ENCODE measurements around the gene COL25A1. TPM values are rescaled to one million over a fixed set of nuclear protein-coding genes. Genes with fewer than 3 reads are reported as not detected.

The COL25A1 gene
- total RNA-seq, 1 experiment from 2014 or later, result not detected

DNA sequence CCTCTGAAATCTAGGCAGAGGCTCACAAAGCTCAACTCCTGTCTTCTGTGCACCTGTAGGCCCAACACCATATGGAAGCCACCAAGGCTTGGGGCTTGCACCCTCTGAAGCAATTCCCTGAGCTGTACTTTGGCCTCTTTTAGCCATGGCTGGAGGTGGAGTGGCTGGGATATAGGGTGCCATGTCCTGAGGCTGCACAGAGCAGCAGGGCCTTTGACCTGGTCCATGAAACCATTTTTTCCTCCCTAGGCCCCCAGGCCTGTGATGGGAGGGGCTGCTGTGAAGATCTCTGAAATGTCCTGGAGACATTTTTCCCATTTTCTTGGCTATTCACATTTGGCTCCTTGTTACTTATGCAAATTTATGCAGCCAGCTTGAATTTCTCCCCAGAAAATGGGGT, 20.9 kb upstream of the COL25A1 start:
- Histone ChIP-seq H3K9me3 (ENCODE audit: control insufficient read depth, insufficient read depth, low read depth, low read length) (no peaks in the 10 kb centered on the region), H3K4me1 (ENCODE audit: control insufficient read depth, insufficient read depth, low read length) (no peaks in the 10 kb centered on the region), H3K27ac (ENCODE audit: low read length) (no peak overlapping the region), H3K36me3 (ENCODE audit: control insufficient read depth, insufficient read depth, low read length) (no peaks in the 10 kb centered on the region), H3K4me3 (ENCODE audit: low read depth in 2 of 2, low read length in 2 of 2) (no peak overlapping the region), H3K27me3 (ENCODE audit: control insufficient read depth, insufficient read depth, low read length) (no peaks in the 10 kb centered on the region)
- ATAC-seq (no peak), DNase-seq (ENCODE audit: low read depth, low spot score) (no peak)
- BruUV-seq (replicated peaks), result no TSS peak
- POLR2A ChIA-PET, result no interaction called here
- CTCF ChIA-PET, result no interaction called here
- TF ChIP-seq TCF7L2 (IDR thresholded peaks at IDR 0.05; ENCODE audit: low read depth, low read length) (no peak), SIN3A (IDR thresholded peaks at IDR 0.05; ENCODE audit: borderline replicate concordance, insufficient read depth, low read depth, low read length) (no peak), POLR2AphosphoS5 (IDR thresholded peaks at IDR 0.05; ENCODE audit: low read depth, low read length) (no peak)
- TF ChIP-seq, protein P1, sequence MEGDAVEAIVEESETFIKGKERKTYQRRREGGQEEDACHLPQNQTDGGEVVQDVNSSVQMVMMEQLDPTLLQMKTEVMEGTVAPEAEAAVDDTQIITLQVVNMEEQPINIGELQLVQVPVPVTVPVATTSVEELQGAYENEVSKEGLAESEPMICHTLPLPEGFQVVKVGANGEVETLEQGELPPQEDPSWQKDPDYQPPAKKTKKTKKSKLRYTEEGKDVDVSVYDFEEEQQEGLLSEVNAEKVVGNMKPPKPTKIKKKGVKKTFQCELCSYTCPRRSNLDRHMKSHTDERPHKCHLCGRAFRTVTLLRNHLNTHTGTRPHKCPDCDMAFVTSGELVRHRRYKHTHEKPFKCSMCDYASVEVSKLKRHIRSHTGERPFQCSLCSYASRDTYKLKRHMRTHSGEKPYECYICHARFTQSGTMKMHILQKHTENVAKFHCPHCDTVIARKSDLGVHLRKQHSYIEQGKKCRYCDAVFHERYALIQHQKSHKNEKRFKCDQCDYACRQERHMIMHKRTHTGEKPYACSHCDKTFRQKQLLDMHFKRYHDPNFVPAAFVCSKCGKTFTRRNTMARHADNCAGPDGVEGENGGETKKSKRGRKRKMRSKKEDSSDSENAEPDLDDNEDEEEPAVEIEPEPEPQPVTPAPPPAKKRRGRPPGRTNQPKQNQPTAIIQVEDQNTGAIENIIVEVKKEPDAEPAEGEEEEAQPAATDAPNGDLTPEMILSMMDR (IDR thresholded peaks at IDR 0.05), result no peak
- TF ChIP-seq, protein P2, sequence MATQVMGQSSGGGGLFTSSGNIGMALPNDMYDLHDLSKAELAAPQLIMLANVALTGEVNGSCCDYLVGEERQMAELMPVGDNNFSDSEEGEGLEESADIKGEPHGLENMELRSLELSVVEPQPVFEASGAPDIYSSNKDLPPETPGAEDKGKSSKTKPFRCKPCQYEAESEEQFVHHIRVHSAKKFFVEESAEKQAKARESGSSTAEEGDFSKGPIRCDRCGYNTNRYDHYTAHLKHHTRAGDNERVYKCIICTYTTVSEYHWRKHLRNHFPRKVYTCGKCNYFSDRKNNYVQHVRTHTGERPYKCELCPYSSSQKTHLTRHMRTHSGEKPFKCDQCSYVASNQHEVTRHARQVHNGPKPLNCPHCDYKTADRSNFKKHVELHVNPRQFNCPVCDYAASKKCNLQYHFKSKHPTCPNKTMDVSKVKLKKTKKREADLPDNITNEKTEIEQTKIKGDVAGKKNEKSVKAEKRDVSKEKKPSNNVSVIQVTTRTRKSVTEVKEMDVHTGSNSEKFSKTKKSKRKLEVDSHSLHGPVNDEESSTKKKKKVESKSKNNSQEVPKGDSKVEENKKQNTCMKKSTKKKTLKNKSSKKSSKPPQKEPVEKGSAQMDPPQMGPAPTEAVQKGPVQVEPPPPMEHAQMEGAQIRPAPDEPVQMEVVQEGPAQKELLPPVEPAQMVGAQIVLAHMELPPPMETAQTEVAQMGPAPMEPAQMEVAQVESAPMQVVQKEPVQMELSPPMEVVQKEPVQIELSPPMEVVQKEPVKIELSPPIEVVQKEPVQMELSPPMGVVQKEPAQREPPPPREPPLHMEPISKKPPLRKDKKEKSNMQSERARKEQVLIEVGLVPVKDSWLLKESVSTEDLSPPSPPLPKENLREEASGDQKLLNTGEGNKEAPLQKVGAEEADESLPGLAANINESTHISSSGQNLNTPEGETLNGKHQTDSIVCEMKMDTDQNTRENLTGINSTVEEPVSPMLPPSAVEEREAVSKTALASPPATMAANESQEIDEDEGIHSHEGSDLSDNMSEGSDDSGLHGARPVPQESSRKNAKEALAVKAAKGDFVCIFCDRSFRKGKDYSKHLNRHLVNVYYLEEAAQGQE (IDR thresholded peaks at IDR 0.05; ENCODE audit: insufficient read depth in 1 of 2, low read depth in 2 of 2, low read length in 1 of 2), result no peak
- intact Hi-C loops (cut with micrococcal nuclease; ENCODE audit: unreplicated experiment), result no loop called here
- in situ Hi-C loops (cut with HindIII; ENCODE audit: low pct_unique_long_range_greater_than_20kb, low sequenced_read_pairs), result no loop called here

DNA sequence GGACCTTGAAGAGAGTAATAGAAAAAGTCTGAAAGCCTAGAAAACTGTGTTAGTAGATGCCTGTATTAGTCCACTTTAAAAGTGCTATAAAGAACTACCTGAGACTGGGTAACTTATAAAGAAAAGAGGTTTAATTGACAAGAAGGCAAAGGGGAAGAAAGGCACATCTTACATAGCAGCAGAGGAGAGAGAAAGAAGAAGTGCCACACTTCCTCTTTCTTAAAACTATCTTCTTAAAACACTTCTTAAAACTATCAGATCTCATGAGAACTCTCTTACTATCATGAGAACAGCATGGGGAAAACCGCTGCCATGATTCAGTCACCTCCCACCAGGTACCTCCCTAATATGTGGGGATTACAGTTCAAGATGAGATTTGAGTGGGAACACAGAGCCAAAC, 18.8 kb upstream of the COL25A1 start:
- H3K9me3 ChIP-seq (ENCODE audit: control insufficient read depth, insufficient read depth, low read depth, low read length), result no peaks in the 10 kb centered on the region
- ChIA-PET POLR2A (no interaction called here), CTCF (no interaction called here)
- no peaks in the 10 kb centered on the region for H3K4me1 ChIP-seq (ENCODE audit: control insufficient read depth, insufficient read depth, low read length)
- no peaks in the 10 kb centered on the region for H3K27me3 ChIP-seq (ENCODE audit: control insufficient read depth, insufficient read depth, low read length)
- no peak overlapping the region for H3K27ac ChIP-seq (ENCODE audit: low read length)
- intact Hi-C loops (cut with micrococcal nuclease; ENCODE audit: unreplicated experiment), result no loop called here
- in situ Hi-C loops (cut with HindIII; ENCODE audit: low pct_unique_long_range_greater_than_20kb, low sequenced_read_pairs), result no loop called here
- ATAC-seq, result no peak
- H3K36me3 ChIP-seq (ENCODE audit: control insufficient read depth, insufficient read depth, low read length), result no peaks in the 10 kb centered on the region
- DNase-seq (ENCODE audit: low read depth, low spot score), result no peak
- no TSS peak for BruUV-seq (replicated peaks)
- no peak overlapping the region for H3K4me3 ChIP-seq (ENCODE audit: low read depth in 2 of 2, low read length in 2 of 2)
- TF ChIP-seq TCF7L2 (IDR thresholded peaks at IDR 0.05; ENCODE audit: low read depth, low read length) (no peak), SIN3A (IDR thresholded peaks at IDR 0.05; ENCODE audit: borderline replicate concordance, insufficient read depth, low read depth, low read length) (no peak), POLR2AphosphoS5 (IDR thresholded peaks at IDR 0.05; ENCODE audit: low read depth, low read length) (no peak)
- TF ChIP-seq, protein P1 (IDR thresholded peaks at IDR 0.05), result no peak
- TF ChIP-seq, protein P2 (IDR thresholded peaks at IDR 0.05; ENCODE audit: insufficient read depth in 1 of 2, low read depth in 2 of 2, low read length in 1 of 2), result no peak

Measured in Panc1 (cell line).